HG02970 (cell line): ENCODE data around the gene PLEKHM3.

Experiments
- ATAC-seq: cut with Tn5 transposase; IDR thresholded peaks from one replicate; pipeline ENCODE4 v1.9.1; 2021; ENCODE audit warnings: mild to moderate bottlenecking, moderate library complexity, moderate number of reproducible peaks; ENCODE audit not compliant: unreplicated experiment, low FRiP score

The PLEKHM3 gene

GRCh38 chr2:207868855-207869596 is 156.3 kb downstream of the PLEKHM3 start:
- no peak for ATAC-seq

GRCh38 chr2:207867905-207868304 is 157.4 kb downstream of the PLEKHM3 start:
- ATAC-seq: no peak

DNA sequence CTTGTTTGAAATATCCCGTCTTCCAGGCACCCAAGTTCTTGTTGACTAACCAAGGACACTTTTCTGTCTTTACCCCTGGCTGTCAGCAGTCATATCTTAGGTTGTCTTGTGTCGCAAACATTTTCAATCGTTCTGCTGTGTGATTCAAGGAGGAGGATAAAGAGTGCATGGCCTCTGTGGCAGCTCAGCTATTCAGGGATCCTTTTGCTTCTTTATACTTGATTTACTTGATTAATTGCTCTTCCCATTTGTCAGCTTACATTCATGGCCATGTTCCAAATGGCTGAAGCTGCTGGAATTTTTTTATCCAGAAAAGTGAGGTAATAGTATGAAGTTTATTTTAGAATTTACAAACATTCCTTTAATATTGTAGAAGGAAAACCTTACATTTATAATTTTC is 158.3 kb downstream of the PLEKHM3 start:
- no peak for ATAC-seq

DNA sequence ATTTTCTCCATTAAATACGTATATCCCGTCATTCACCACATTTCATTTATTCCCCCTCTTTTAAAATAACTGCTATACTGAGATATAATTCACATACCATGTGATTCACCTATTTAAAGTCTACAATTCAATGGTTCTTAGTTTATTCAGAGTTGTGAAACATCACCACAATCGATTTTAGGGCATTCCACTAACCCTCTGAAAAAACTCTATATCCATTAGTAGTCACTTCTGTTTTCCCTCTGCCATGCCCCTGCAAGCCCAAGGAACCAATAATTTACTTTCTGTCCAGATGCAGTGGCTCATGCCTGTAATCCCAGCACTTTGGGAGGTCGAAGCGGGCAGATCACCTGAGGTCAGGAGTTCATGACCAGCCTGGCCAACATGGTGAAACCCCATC is 160.1 kb downstream of the PLEKHM3 start:
- ATAC-seq: no peak

GRCh38 chr2:207863345-207863744 is 162.0 kb downstream of the PLEKHM3 start:
- ATAC-seq: no peak

DNA sequence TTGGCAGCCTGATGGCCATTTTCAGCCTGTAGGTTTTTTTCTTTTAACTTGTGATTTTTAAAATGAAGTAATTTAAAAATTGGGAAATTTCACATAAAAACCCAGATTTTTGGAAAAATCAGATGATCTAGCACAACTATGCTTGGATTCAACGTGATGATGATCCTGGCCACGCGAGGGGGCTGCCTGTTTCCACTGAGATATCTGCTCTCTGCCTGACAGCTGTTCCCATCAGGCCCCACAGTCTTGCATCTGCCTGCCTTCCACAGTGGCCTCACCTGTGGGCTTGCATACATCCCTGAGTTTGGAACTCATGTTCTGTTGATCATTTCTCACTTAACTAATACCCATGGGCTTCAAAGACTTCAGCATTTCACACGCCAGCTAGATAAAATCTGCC is 163.5 kb downstream of the PLEKHM3 start:
- no peak for ATAC-seq

GRCh38 chr2:207860685-207861084 is 164.6 kb downstream of the PLEKHM3 start:
- ATAC-seq: no peak

DNA sequence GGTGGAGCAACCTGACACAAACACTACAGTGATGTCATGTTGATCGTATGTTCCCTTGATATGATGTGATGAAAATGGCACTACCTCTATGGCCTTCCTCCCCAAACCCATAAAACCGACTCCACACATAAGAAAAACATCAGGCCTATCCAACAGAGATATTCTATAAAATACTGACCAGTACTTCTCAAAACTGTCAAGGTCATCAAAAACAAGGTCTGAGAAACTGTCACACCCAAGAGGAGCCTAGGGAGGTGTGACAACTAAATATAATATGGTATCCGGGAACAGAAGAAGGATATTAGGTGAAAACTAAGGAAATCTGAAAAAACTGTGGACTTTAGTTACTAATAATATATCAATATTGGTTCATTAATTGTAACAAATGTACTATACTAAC is 169.7 kb downstream of the PLEKHM3 start:
- no peak for ATAC-seq

GRCh38 chr2:207854484-207855440 is 170.6 kb downstream of the PLEKHM3 start:
- ATAC-seq: no peak

DNA sequence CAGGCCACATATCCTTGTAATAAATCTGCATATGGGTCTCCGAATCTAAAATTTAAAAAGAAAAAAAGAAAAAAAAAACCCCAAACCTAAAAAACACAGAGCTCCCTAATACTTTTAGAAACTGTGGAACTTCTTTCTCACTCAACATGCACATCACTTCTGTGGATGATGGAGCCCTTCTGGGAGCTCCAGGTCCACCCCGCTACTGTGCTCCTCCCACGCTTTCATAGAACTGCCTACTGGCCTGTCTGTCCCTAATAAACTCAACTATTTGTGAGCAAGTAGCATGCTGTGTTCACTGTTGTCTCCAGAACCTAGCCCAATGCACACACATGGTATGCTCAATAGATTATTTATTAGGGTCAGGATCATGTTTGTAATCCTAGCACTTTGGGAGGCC is 172.5 kb downstream of the PLEKHM3 start:
- no peak for ATAC-seq

DNA sequence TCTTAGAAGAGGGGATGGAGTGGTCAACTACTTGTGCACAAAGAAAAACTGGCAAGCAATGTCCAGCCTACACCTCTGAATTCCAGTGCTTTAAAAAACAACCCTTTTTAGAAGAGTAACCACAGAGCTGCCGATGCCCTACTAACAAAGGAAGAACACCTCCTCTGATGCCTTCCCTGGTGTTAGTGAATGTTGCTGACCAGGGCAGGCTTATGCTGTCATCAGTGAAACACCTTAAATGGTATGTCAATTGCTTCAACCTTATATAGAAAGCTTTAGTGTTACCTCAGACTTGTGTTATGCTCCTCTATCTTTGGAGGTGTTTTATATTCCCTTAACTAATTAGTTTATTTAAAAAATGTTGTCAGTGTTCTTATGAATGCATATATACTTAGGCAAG is 175.9 kb downstream of the PLEKHM3 start:
- ATAC-seq: no peak

- ATAC-seq: no peak
Observed at GRCh38 chr2:207848545-207848928, 176.8 kb downstream of the PLEKHM3 start.

DNA sequence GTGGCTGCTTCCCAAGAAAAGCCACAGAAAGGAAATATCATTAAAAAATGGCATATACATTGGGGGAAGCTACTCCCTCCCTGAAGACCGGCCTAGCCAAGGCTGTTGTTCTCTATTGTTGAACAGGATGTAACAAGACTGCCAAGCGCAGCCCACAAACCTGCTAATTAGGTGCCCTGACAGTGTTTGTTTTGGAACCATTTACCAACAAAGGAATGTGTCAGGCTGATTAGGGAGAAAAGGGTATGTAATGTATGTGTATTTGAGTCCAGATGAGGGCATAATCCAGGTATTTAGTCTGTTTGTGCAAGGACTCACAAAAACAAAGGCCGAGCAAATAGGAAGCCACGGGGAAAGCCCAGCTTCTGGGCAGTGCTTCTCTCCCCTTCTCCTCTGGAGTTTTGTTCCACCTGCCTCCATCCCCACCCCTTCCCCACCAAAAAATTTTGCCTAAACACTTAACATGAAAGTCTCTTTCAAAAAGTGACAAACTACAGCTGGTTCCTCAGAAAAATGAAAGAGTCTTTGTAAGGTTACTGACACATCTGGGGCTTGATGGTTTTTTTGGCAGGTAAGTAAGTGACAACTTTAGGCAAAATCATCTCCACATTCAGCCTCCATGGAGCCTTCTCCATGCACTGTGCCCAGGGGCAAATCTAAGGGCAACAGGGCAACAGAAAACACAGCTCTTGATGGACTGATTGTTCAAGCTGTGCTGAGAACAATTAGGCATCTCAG is 177.4 kb downstream of the PLEKHM3 start:
- no peak for ATAC-seq

GRCh38 chr2:207847098-207847806 is 178.1 kb downstream of the PLEKHM3 start:
- no peak for ATAC-seq

DNA sequence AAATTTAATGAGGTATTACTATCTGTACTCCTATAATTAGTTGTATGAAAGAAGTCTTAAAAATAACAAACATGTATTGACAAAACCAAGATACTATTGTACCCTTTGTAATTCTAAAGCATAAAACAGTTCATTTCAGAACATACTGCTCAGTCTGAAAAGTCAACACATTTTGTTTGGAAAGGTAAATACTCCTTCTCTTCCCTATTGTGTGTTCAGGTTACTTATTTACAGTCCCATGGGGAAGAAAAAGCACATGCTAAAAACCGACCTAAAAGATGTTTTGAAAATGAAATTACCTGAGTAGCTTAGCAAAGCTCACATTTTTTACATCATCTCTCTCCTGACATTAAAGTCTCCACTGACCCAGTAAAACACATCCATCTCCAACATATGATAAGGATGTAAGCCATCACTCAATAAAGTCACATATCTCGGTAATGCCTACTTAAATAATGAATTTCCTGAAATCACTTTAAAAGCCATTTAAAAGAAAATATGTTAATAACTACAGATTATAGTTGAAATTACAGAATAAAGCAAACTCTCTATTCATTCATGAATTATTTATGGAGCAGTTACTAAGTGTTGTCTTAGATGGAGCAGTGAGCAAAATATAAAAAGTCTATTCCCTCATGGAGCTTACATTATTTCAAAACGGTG is 180.0 kb downstream of the PLEKHM3 start:
- no peak for ATAC-seq

- no peak for ATAC-seq
Observed at GRCh38 chr2:207844648-207845047, 180.7 kb downstream of the PLEKHM3 start.

DNA sequence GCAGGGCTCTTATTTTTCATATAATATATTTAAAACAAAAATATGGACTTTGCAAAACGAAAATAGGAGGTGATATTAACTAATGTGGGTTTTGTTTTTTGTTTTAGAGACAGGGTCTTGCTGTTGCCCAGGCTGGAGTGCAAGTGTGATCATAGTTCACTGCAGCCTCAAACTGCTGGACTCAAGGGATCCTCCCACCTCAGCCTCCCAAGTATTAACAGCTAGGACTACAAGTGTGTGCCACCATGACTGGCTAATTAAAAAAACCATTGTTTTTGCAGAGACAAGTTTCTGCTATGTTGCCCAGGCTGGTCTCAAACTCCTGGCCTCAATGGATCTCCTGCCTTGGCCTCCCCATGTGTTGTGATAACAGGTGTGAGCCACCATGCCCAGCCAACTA is 185.2 kb downstream of the PLEKHM3 start:
- ATAC-seq: no peak

GRCh38 chr2:207839575-207839974 is 185.8 kb downstream of the PLEKHM3 start:
- ATAC-seq: no peak

DNA sequence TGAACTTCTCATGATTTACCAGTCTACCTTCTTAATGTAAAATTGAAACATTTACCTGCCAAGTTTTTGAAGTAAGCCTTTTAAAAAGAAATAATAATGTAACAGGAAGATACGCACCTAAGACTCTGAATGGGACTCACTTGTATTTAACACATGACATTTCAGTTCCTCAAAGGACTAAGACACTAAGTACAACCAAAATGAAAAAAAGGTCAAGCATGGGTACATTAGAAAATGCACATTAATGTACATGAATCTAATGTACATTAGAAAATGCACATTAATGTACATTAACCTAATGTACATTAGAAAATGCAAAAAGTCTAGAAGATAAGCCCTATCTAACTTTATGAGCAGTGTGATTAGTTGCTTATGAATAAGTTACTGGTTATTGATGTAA is 186.3 kb downstream of the PLEKHM3 start:
- no peak for ATAC-seq
